Caco-2 (cell line): ENCODE results near the gene CFAP46. TPM values are rescaled to one million over a fixed set of nuclear protein-coding genes. Genes with fewer than 3 reads are reported as not detected.
A peak's percentile ranks its signal among the peaks of the same experiment; 100 is the strongest.

ENCODE experiments used
- BruUV-seq: library from RNA; stranded (reverse); fragments of 400-500 nt; replicated peaks from 2 replicates; lab custom pipeline; 2021; lab: Mats Ljungman, UMichigan
- CTCF ChIA-PET: fragments of 300-600 bp; sonication (Branson Sonifier 250); formaldehyde crosslinking; loops from one replicate; lab custom pipeline; 2022; ENCODE audit warnings: antibody characterized with exemption; lab: Charles Lee
- POLR2A ChIA-PET: fragments of 300-600 bp; sonication (Branson Sonifier 250); formaldehyde crosslinking; loops from one replicate; lab custom pipeline; 2022; ENCODE audit warnings: antibody characterized with exemption; lab: Charles Lee
- DNase-seq, 2 experiments: peaks; one replicate each; pipeline versions ENCODE4 v3.0.0 to v3.0.0-alpha.2; 2020 to 2022
- H3K27me3 ChIP-seq: replicated peaks from 2 replicates; pipeline ENCODE4 v1.6.0; 2011; ENCODE audit warnings: low read length; ENCODE audit not compliant: control insufficient read depth, insufficient read depth
- H3K36me3 ChIP-seq: 2 replicates; pipeline ENCODE4 v1.5.1; 2011; ENCODE audit warnings: low read length; ENCODE audit not compliant: control insufficient read depth, insufficient read depth
- H3K4me1 ChIP-seq: fragments of 250-450 bp; sonication (Bioruptor Pico); 2 replicates; pipeline ENCODE4 v1.5.1; 2020; ENCODE audit warnings: mild to moderate bottlenecking
- H3K4me3 ChIP-seq: 2 replicates; pipeline ENCODE4 v1.5.1; 2011; ENCODE audit warnings: low read depth, mild to moderate bottlenecking, control low read depth, low read length
- H3K9me3 ChIP-seq: fragments of 250-450 bp; sonication (Bioruptor Pico); 2 replicates; pipeline ENCODE4 v1.5.1; 2020; ENCODE audit warnings: mild to moderate bottlenecking, moderate library complexity
- H3K27ac Mint-ChIP-seq: one replicate; pipeline ENCODE4 v1.8.0; 2022; ENCODE audit warnings: mixed read lengths; ENCODE audit not compliant: unreplicated experiment
- H3K27me3 Mint-ChIP-seq: one replicate; pipeline ENCODE4 v1.8.0; 2022; ENCODE audit warnings: mixed read lengths; ENCODE audit not compliant: insufficient read depth, unreplicated experiment
- H3K36me3 Mint-ChIP-seq: one replicate; pipeline ENCODE4 v1.8.0; 2022; ENCODE audit warnings: mild to moderate bottlenecking, mixed read lengths; ENCODE audit not compliant: insufficient read depth, unreplicated experiment
- H3K4me1 Mint-ChIP-seq: one replicate; pipeline ENCODE4 v1.8.0; 2022; ENCODE audit warnings: low read depth, mixed read lengths; ENCODE audit not compliant: unreplicated experiment
- H3K4me3 Mint-ChIP-seq: one replicate; pipeline ENCODE4 v1.8.0; 2022; ENCODE audit warnings: mild to moderate bottlenecking, moderate library complexity, mixed read lengths; ENCODE audit not compliant: unreplicated experiment
- H3K9me3 Mint-ChIP-seq: one replicate; pipeline ENCODE4 v1.8.0; 2022; ENCODE audit warnings: mixed read lengths; ENCODE audit not compliant: unreplicated experiment
- intact Hi-C: fragments of 100-400 bp; cut with micrococcal nuclease; formaldehyde crosslinking; loops from one replicate; pipeline ENCODE4 v1.10.0; 2022; ENCODE audit not compliant: unreplicated experiment
- total RNA-seq: library from RNA; stranded (reverse); gene quantifications from 2 replicates; pipeline ENCODE4 v1.2.3, GENCODE V29; 2022
- TF ChIP-seq, protein P1 (sequence below), 2 experiments: fragments of 200-600 bp in 1 of 2; IDR thresholded peaks; 1 replicate in 1 of 2; 2 replicates in 1 of 2; pipeline versions ENCODE4 v1.5.1 to v1.8.0; 2011 to 2022; ENCODE audit warnings: antibody characterized with exemption in 1 of 2, control low read depth in 1 of 2, inconsistent platforms in 1 of 2, low read depth in 1 of 2, low read length in 1 of 2, mild to moderate bottlenecking in 1 of 2, moderate library complexity in 1 of 2; ENCODE audit not compliant: insufficient read depth in 1 of 2, severe bottlenecking in 1 of 2, unreplicated experiment in 1 of 2

Gene CFAP46
- total RNA-seq, 1 experiment from 2014 or later: not detected

DNA sequence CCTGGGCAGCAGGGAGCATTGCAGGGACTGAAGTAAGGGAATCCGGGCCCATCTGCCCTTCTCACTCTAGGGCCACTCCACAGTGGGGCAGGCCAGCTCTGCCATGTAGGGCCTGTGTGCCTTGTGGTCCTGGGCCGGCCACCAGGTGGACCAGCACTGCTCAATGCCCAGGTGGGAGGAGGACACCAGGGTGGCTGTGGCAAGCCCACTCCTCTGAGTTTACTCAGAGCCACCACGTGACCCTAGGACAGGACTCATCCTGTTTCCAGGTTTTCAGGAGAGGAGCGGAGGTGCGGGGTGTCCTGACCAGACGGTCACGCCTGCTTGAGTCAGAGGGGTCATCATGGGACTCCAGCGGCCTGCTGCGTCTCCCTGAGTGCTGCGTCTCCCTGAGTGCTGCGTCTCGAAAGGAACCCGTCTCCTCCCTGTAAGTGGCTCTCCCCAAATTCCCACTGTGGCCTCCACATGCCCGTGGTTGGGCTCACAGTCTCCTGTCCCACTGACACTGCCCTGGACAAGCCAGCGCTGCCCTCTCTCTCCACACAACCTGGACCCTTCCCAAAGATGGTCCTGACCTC is 2.9 kb downstream of the CFAP46 start:
- ChIA-PET CTCF (interaction anchor here (0.6 to 2.1 kb wide), 9 partner anchors 23 to 582 kb away, joined by 3 to 11 read pairs (median 4); no protein-coding TSS in a partner anchor), POLR2A (no interaction called here)
- TF ChIP-seq, protein P1, sequence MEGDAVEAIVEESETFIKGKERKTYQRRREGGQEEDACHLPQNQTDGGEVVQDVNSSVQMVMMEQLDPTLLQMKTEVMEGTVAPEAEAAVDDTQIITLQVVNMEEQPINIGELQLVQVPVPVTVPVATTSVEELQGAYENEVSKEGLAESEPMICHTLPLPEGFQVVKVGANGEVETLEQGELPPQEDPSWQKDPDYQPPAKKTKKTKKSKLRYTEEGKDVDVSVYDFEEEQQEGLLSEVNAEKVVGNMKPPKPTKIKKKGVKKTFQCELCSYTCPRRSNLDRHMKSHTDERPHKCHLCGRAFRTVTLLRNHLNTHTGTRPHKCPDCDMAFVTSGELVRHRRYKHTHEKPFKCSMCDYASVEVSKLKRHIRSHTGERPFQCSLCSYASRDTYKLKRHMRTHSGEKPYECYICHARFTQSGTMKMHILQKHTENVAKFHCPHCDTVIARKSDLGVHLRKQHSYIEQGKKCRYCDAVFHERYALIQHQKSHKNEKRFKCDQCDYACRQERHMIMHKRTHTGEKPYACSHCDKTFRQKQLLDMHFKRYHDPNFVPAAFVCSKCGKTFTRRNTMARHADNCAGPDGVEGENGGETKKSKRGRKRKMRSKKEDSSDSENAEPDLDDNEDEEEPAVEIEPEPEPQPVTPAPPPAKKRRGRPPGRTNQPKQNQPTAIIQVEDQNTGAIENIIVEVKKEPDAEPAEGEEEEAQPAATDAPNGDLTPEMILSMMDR (IDR thresholded peaks at IDR 0.05; ENCODE audit: insufficient read depth in 1 of 2, low read depth in 1 of 2, low read length in 1 of 2, severe bottlenecking in 1 of 2, unreplicated experiment in 1 of 2): no peak
- no peaks in the 10 kb centered on the region for H3K27me3 Mint-ChIP-seq
- no peak overlapping the region for H3K4me3 ChIP-seq
- H3K36me3 ChIP-seq: no peaks in the 10 kb centered on the region
- H3K4me3 Mint-ChIP-seq: no peak overlapping the region
- no peaks in the 10 kb centered on the region for H3K9me3 ChIP-seq
- intact Hi-C loops: no loop called here
- no peaks in the 10 kb centered on the region for H3K9me3 Mint-ChIP-seq
- H3K4me1 Mint-ChIP-seq: peaks cover 7% of the 10 kb centered on the region
- DNase-seq: no peak
- H3K27ac Mint-ChIP-seq: no peak overlapping the region
- H3K36me3 Mint-ChIP-seq: peaks cover 5% of the 10 kb centered on the region
- no peaks in the 10 kb centered on the region for H3K27me3 ChIP-seq
- peaks cover 14% of the 10 kb centered on the region for H3K4me1 ChIP-seq
- no TSS peak for BruUV-seq

DNA sequence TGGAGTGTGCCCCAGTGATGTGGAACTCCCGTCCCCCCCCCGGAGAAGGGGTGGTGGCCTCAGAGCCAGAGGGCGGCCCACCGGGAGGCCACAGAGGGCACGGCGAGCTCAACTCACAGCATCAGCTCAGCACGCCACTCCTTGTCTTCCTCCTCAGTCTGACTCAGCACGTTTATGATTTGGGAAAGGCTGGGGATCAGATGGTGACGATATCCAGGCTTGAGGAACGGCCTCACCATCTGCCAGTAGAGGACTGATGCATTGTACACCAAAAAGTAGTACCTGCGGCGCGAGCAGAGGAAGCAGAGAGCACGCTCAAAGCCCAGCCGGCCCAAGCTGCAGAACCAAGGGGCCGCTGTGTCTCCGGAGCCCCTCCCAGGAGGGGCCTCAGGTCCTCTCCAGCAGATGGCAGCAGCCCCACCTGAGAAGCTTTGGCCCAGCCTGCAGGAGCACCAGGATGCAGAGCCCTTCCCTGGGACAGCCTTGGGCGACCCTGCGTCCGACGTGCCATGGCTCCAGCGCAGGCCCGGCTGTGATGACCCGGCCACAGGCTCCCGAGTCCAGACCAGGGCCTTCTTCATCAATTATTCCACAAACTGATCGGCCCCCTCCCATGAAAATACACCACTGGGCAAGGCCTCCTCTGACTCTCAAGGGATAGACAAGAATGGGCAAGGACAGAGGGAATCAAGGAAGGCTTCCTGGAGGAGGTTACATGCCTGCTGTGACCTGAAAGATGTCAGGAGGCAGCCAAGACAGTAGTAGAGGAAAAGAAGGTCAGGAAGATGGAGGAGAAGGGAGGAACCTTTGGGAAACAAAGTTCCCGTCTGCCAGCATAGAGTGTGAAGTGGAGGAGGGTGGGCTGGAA is 3.7 kb downstream of the CFAP46 start:
- Mint-ChIP-seq H3K36me3 (peaks cover 5% of the 10 kb centered on the region), H3K27ac (no peak overlapping the region), H3K4me1 (peaks cover 7% of the 10 kb centered on the region), H3K9me3 (no peaks in the 10 kb centered on the region), H3K4me3 (no peak overlapping the region), H3K27me3 (no peaks in the 10 kb centered on the region)
- Histone ChIP-seq H3K27me3 (no peaks in the 10 kb centered on the region), H3K36me3 (no peaks in the 10 kb centered on the region), H3K4me1 (peaks cover 14% of the 10 kb centered on the region), H3K9me3 (no peaks in the 10 kb centered on the region), H3K4me3 (no peak overlapping the region)
- intact Hi-C loops: no loop called here
- TF ChIP-seq, protein P1 (IDR thresholded peaks at IDR 0.05; ENCODE audit: insufficient read depth in 1 of 2, low read depth in 1 of 2, low read length in 1 of 2, severe bottlenecking in 1 of 2, unreplicated experiment in 1 of 2): peak; percentile 86 to 92
- DNase-seq: peak; percentile 78 to 83
- POLR2A ChIA-PET: interaction anchor here (0.5 kb wide), 1 partner anchor 189 kb away, joined by 7 read pairs; no protein-coding TSS in a partner anchor
- no TSS peak for BruUV-seq
- CTCF ChIA-PET: interaction anchor here (0.7 to 2.1 kb wide), 8 partner anchors 24 to 189 kb away, joined by 3 to 11 read pairs (median 4); no protein-coding TSS in a partner anchor

DNA sequence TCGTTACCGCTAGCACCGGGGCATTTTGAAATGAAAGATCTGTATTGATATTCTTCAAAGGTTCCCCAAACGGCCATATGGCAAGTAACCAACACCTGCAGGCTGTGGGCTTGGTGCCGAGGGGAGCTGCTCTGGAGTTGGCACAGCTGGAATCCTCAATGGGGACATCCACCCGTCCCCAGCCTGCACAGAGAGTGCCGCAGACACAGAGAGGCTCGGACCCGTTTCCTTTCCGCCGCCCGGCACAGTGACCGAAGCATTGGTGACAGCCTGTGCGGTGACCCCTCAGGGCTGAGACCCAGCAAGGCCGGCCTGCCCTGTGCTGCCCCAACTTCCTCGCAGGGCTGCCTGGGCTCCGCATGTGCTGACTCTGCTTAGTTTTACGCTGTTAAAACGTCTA is 4.5 kb downstream of the CFAP46 start:
- H3K36me3 ChIP-seq: no peaks in the 10 kb centered on the region
- BruUV-seq: no TSS peak
- TF ChIP-seq, protein P1 (IDR thresholded peaks at IDR 0.05; ENCODE audit: insufficient read depth in 1 of 2, low read depth in 1 of 2, low read length in 1 of 2, severe bottlenecking in 1 of 2, unreplicated experiment in 1 of 2): no peak
- DNase-seq: no peak
- no peak overlapping the region for H3K4me3 Mint-ChIP-seq
- H3K27me3 Mint-ChIP-seq: no peaks in the 10 kb centered on the region
- no peak overlapping the region for H3K4me3 ChIP-seq
- H3K4me1 ChIP-seq: peaks cover 14% of the 10 kb centered on the region
- H3K27ac Mint-ChIP-seq: no peak overlapping the region
- H3K9me3 Mint-ChIP-seq: no peaks in the 10 kb centered on the region
- peaks cover 7% of the 10 kb centered on the region for H3K4me1 Mint-ChIP-seq
- intact Hi-C loops: loop anchor here (1.0 kb wide), 1 partner anchor 151 kb away; no protein-coding TSS in a partner anchor
- ChIA-PET CTCF (interaction anchor here (1.0 to 2.1 kb wide), 5 partner anchors 33 to 190 kb away, joined by 4 to 11 read pairs (median 7); no protein-coding TSS in a partner anchor), POLR2A (no interaction called here)
- no peaks in the 10 kb centered on the region for H3K9me3 ChIP-seq
- H3K27me3 ChIP-seq: no peaks in the 10 kb centered on the region
- H3K36me3 Mint-ChIP-seq: peaks cover 5% of the 10 kb centered on the region
